KBM-7 (cell line): Measurements from ENCODE around the gene CAPZB.

ENCODE experiments used
- DNase-seq: peaks from one replicate; pipeline ENCODE4 v3.0.0-alpha.2; 2015
- in situ Hi-C: fragments of 300-500 bp; cut with MboI; formaldehyde crosslinking; loops from 2 replicates; pipeline ENCODE4 v1.14.3; 2020; ENCODE audit warnings: low sequenced_read_pairs, low pct_unique_long_range_greater_than_20kb, mixed read lengths

CAPZB gene

GRCh38 chr1:19347533-19348172, 137.7 kb downstream of the CAPZB start:
- in situ Hi-C loops, result no loop called here
- peak; percentile 57 for DNase-seq

GRCh38 chr1:19346026-19346425, 139.3 kb downstream of the CAPZB start:
- in situ Hi-C loops, result no loop called here
- no peak for DNase-seq

- in situ Hi-C loops, result no loop called here
- no peak for DNase-seq
Measured at GRCh38 chr1:19345391-19345790, 139.9 kb downstream of the CAPZB start.

GRCh38 chr1:19344831-19345230, 140.5 kb downstream of the CAPZB start:
- DNase-seq, result no peak
- in situ Hi-C loops, result no loop called here

- DNase-seq, result peak; percentile 38
- in situ Hi-C loops, result no loop called here
Measured at GRCh38 chr1:19344372-19344810, 140.9 kb downstream of the CAPZB start.

- in situ Hi-C loops, result no loop called here
Measured at GRCh38 chr1:19343617-19344350, 141.6 kb downstream of the CAPZB start.

GRCh38 chr1:19342894-19343616, 142.3 kb downstream of the CAPZB start:
- no peak for DNase-seq
- in situ Hi-C loops, result no loop called here

More at GRCh38 chr1:19343617-19344350, 141.6 kb downstream of the CAPZB start:
- no peak for DNase-seq

- DNase-seq, result no peak
- in situ Hi-C loops, result no loop called here
Measured at GRCh38 chr1:19342062-19342750, 143.1 kb downstream of the CAPZB start.

- in situ Hi-C loops, result no loop called here
- DNase-seq, result peak; percentile 75
Measured at GRCh38 chr1:19341201-19342061, 143.9 kb downstream of the CAPZB start.

- in situ Hi-C loops, result no loop called here
- no peak for DNase-seq
Measured at GRCh38 chr1:19340387-19340937, 144.9 kb downstream of the CAPZB start.

- in situ Hi-C loops, result no loop called here
- no peak for DNase-seq
Measured at GRCh38 chr1:19339214-19339861, 146.0 kb downstream of the CAPZB start.

GRCh38 chr1:19338323-19338762, 147.0 kb downstream of the CAPZB start:
- in situ Hi-C loops, result no loop called here
- no peak for DNase-seq

- DNase-seq, result no peak
- in situ Hi-C loops, result no loop called here
Measured at GRCh38 chr1:19337289-19337688, 148.1 kb downstream of the CAPZB start.

- no peak for DNase-seq
- in situ Hi-C loops, result no loop called here
Measured at GRCh38 chr1:19336543-19336942, 148.8 kb downstream of the CAPZB start.

- DNase-seq, result no peak
- in situ Hi-C loops, result no loop called here
Measured at GRCh38 chr1:19333587-19334354, 151.6 kb downstream of the CAPZB start.

GRCh38 chr1:19332832-19333231, 152.5 kb downstream of the CAPZB start:
- DNase-seq, result no peak
- in situ Hi-C loops, result no loop called here

- in situ Hi-C loops, result no loop called here
Measured at GRCh38 chr1:19331262-19331878, 154.0 kb downstream of the CAPZB start.

More at GRCh38 chr1:19331262-19331878, 154.0 kb downstream of the CAPZB start:
- no peak for DNase-seq
